ENCODE measurements around the gene CCR6. TPM values are rescaled to one million over a fixed set of nuclear protein-coding genes. Genes with fewer than 3 reads are reported as not detected.

The CCR6 gene
- total and polyA plus RNA-seq, 2 experiments from 2014 or later: not detected

- no peak for DNase-seq
- Histone ChIP-seq H2AFZ (no peak overlapping the region), H3K27ac (no peak overlapping the region), H4K20me1 (ENCODE audit: insufficient read depth) (no peaks in the 10 kb centered on the region), H3K79me2 (ENCODE audit: insufficient read depth) (no peaks in the 10 kb centered on the region), H3K9ac (no peak overlapping the region), H3K4me2 (ENCODE audit: unreplicated experiment) (no peak overlapping the region), H3K4me3 (no peak overlapping the region), H3K36me3 (ENCODE audit: low read depth) (no peaks in the 10 kb centered on the region), H3K9me2 (ENCODE audit: insufficient read depth) (no peaks in the 10 kb centered on the region), H3K27me3 (replicated peaks; ENCODE audit: insufficient read depth) (no peaks in the 10 kb centered on the region), H3K4me1 (ENCODE audit: insufficient read depth) (no peaks in the 10 kb centered on the region), H3K9me3 (ENCODE audit: low read depth) (no peaks in the 10 kb centered on the region), H3F3A (ENCODE audit: insufficient read depth) (no peaks in the 10 kb centered on the region)
- in situ Hi-C loops (cut with MboI): no loop called here
- TF ChIP-seq EZH2 (IDR thresholded peaks at IDR 0.05; ENCODE audit: insufficient read depth, poor library complexity, severe bottlenecking): no peak
- TF ChIP-seq EZH2phosphoT487 (IDR thresholded peaks at IDR 0.05; ENCODE audit: insufficient read depth, low read depth): no peak
- 61 to 64% methylated on average over 5 of the region's 5 CpGs for WGBS, 2 experiments (ENCODE audit: low coverage in 1 of 2, low lambda C conversion rate in 2 of 2, missing lambda C conversion rate in 2 of 2)
These were observed 39.1 kb downstream of the CCR6 start for GRCh38 chr6:167161851-167162467.

DNA sequence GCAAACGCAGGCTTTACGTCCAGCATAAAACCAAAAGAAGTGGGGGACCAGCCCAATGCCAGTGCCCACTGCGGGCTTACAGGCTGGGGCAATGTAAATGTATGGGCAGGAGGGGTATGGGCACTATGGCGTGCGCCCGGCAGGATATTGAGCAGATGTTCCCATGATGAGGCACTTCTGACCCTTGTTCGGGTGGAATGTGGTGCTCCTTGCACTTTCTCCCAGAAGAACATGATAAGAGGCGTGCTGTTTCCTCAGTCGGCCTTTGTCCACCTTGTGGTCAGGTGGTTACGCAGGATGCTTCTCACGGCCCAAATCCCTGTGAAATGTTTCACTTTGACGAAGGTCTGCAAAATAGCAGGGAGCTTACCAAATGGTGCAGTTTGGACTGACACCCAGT lies 39.7 kb downstream of the CCR6 start:
- in situ Hi-C loops (cut with MboI): no loop called here
- TF ChIP-seq EZH2 (IDR thresholded peaks at IDR 0.05; ENCODE audit: insufficient read depth, poor library complexity, severe bottlenecking): no peak
- no peak for TF ChIP-seq EZH2phosphoT487 (IDR thresholded peaks at IDR 0.05; ENCODE audit: insufficient read depth, low read depth)

GRCh38 chr6:167163476-167164011 lies 40.6 kb downstream of the CCR6 start:
- DNase-seq: no peak
- Histone ChIP-seq H3K9me3 (ENCODE audit: low read depth) (no peaks in the 10 kb centered on the region), H3K27ac (no peak overlapping the region), H3K79me2 (ENCODE audit: insufficient read depth) (no peaks in the 10 kb centered on the region), H3F3A (ENCODE audit: insufficient read depth) (no peaks in the 10 kb centered on the region), H3K27me3 (replicated peaks; ENCODE audit: insufficient read depth) (no peaks in the 10 kb centered on the region), H3K4me2 (ENCODE audit: unreplicated experiment) (no peak overlapping the region), H3K9me2 (ENCODE audit: insufficient read depth) (no peaks in the 10 kb centered on the region), H3K36me3 (ENCODE audit: low read depth) (no peaks in the 10 kb centered on the region), H3K4me1 (ENCODE audit: insufficient read depth) (no peaks in the 10 kb centered on the region), H2AFZ (no peak overlapping the region), H3K9ac (no peak overlapping the region), H4K20me1 (ENCODE audit: insufficient read depth) (no peaks in the 10 kb centered on the region), H3K4me3 (no peak overlapping the region)
- in situ Hi-C loops (cut with MboI): no loop called here
- WGBS, 2 experiments (ENCODE audit: low coverage in 1 of 2, low lambda C conversion rate in 2 of 2, missing lambda C conversion rate in 2 of 2): 15 to 17% methylated on average over 9 of the region's 9 CpGs
- TF ChIP-seq EZH2phosphoT487 (IDR thresholded peaks at IDR 0.05; ENCODE audit: insufficient read depth, low read depth): no peak

More for the DNA sequence above, 39.7 kb downstream of the CCR6 start:
- Histone ChIP-seq H2AFZ (no peak overlapping the region), H3K79me2 (ENCODE audit: insufficient read depth) (no peaks in the 10 kb centered on the region), H3K27me3 (replicated peaks; ENCODE audit: insufficient read depth) (no peaks in the 10 kb centered on the region), H3K9me2 (ENCODE audit: insufficient read depth) (no peaks in the 10 kb centered on the region), H3K4me1 (ENCODE audit: insufficient read depth) (no peaks in the 10 kb centered on the region), H3K9me3 (ENCODE audit: low read depth) (no peaks in the 10 kb centered on the region), H4K20me1 (ENCODE audit: insufficient read depth) (no peaks in the 10 kb centered on the region), H3K36me3 (ENCODE audit: low read depth) (no peaks in the 10 kb centered on the region), H3K4me3 (no peak overlapping the region), H3K27ac (no peak overlapping the region), H3F3A (ENCODE audit: insufficient read depth) (no peaks in the 10 kb centered on the region), H3K4me2 (ENCODE audit: unreplicated experiment) (no peak overlapping the region), H3K9ac (no peak overlapping the region)
- WGBS, 2 experiments (ENCODE audit: low coverage in 1 of 2, low lambda C conversion rate in 2 of 2, missing lambda C conversion rate in 2 of 2): 42 to 47% methylated on average over 12 of the region's 12 CpGs
- DNase-seq: no peak

- no peak overlapping the region for H3K4me2 ChIP-seq (ENCODE audit: unreplicated experiment)
- H3K4me3 ChIP-seq: no peak overlapping the region
- no peak overlapping the region for H3K9ac ChIP-seq
- H3K9me2 ChIP-seq (ENCODE audit: insufficient read depth): no peaks in the 10 kb centered on the region
- no peaks in the 10 kb centered on the region for H3F3A ChIP-seq (ENCODE audit: insufficient read depth)
- no peaks in the 10 kb centered on the region for H3K4me1 ChIP-seq (ENCODE audit: insufficient read depth)
- no peaks in the 10 kb centered on the region for H3K79me2 ChIP-seq (ENCODE audit: insufficient read depth)
- no peak for TF ChIP-seq EZH2phosphoT487 (IDR thresholded peaks at IDR 0.05; ENCODE audit: insufficient read depth, low read depth)
- TF ChIP-seq EZH2 (IDR thresholded peaks at IDR 0.05; ENCODE audit: insufficient read depth, poor library complexity, severe bottlenecking): no peak
- no peaks in the 10 kb centered on the region for H3K27me3 ChIP-seq (replicated peaks; ENCODE audit: insufficient read depth)
- no peaks in the 10 kb centered on the region for H3K36me3 ChIP-seq (ENCODE audit: low read depth)
- in situ Hi-C loops (cut with MboI): no loop called here
- no peak for DNase-seq
- no peaks in the 10 kb centered on the region for H3K9me3 ChIP-seq (ENCODE audit: low read depth)
- no peaks in the 10 kb centered on the region for H4K20me1 ChIP-seq (ENCODE audit: insufficient read depth)
- H2AFZ ChIP-seq: no peak overlapping the region
- H3K27ac ChIP-seq: no peak overlapping the region
- 30 to 38% methylated on average over 3 of the region's 3 CpGs for WGBS, 2 experiments (ENCODE audit: low coverage in 1 of 2, low lambda C conversion rate in 2 of 2, missing lambda C conversion rate in 2 of 2)
These were observed 41.4 kb downstream of the CCR6 start for GRCh38 chr6:167164261-167164660.

Data from GM23248 (cell line).